Progenitor cell of endocrine pancreas (in vitro differentiated cells): ENCODE results near the gene ABCC8. TPM values are rescaled to one million over a fixed set of nuclear protein-coding genes. Genes with fewer than 3 reads are reported as not detected.

Source experiments
- DNase-seq: peaks from one replicate; pipeline ENCODE4 v3.0.0; 2021; ENCODE audit warnings: low spot score; ENCODE audit not compliant: unreplicated experiment
- H3K27ac Mint-ChIP-seq: 2 replicates; pipeline ENCODE4 v1.8.0; 2021; ENCODE audit warnings: mild to moderate bottlenecking, moderate library complexity, mixed read lengths
- H3K27me3 Mint-ChIP-seq: 2 replicates; pipeline ENCODE4 v1.8.0; 2021; ENCODE audit warnings: mixed read lengths
- H3K36me3 Mint-ChIP-seq: 2 replicates; pipeline ENCODE4 v1.8.0; 2022; ENCODE audit warnings: mixed read lengths; ENCODE audit not compliant: insufficient read depth
- H3K4me1 Mint-ChIP-seq: 2 replicates; pipeline ENCODE4 v1.8.0; 2021; ENCODE audit warnings: low read depth, mixed read lengths
- H3K4me3 Mint-ChIP-seq: 2 replicates; pipeline ENCODE4 v1.8.0; 2021; ENCODE audit warnings: low read depth, mild to moderate bottlenecking, moderate library complexity, mixed read lengths
- H3K9me3 Mint-ChIP-seq: 2 replicates; pipeline ENCODE4 v1.8.0; 2021; ENCODE audit warnings: low read depth, mixed read lengths
- total RNA-seq: library from RNA; stranded (reverse); gene quantifications from 2 replicates; pipeline ENCODE4 v1.2.1, GENCODE V29; 2021
- TF ChIP-seq, protein P1 (sequence below): fragments of 200-600 bp; sonication (generic); IDR thresholded peaks from one replicate; pipeline ENCODE4 v1.5.0; 2021; ENCODE audit warnings: antibody characterized with exemption, mild to moderate bottlenecking; ENCODE audit not compliant: unreplicated experiment

ABCC8 gene
- total RNA-seq, 1 donor from 2014 or later, result 23.9 TPM

DNA sequence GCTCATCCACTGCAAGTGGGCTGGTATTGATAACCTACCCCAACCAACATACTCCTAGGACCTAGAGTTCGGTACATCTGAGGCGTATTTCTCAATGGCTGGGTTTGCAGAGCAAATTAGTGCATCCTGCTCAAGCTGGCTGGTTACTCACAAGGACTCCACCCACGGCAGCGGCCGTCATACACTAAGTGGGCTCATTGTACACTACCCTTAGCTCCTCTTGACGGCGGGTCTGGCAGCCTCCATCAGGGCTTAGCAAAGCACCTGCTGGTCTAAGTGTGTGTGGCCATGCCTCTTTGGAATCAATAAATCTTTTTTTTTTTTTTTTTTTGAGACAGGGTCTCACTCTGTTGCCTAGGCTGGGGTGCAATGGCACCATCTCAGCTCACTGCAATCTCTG, 68.0 kb downstream of the ABCC8 start:
- DNase-seq, result no peak
- Mint-ChIP-seq H3K4me3 (no peak overlapping the region), H3K27ac (no peak overlapping the region), H3K9me3 (peaks cover 3% of the 10 kb centered on the region), H3K27me3 (peaks cover 4% of the 10 kb centered on the region), H3K4me1 (peaks cover 12% of the 10 kb centered on the region), H3K36me3 (no peaks in the 10 kb centered on the region)
- TF ChIP-seq, protein P1, sequence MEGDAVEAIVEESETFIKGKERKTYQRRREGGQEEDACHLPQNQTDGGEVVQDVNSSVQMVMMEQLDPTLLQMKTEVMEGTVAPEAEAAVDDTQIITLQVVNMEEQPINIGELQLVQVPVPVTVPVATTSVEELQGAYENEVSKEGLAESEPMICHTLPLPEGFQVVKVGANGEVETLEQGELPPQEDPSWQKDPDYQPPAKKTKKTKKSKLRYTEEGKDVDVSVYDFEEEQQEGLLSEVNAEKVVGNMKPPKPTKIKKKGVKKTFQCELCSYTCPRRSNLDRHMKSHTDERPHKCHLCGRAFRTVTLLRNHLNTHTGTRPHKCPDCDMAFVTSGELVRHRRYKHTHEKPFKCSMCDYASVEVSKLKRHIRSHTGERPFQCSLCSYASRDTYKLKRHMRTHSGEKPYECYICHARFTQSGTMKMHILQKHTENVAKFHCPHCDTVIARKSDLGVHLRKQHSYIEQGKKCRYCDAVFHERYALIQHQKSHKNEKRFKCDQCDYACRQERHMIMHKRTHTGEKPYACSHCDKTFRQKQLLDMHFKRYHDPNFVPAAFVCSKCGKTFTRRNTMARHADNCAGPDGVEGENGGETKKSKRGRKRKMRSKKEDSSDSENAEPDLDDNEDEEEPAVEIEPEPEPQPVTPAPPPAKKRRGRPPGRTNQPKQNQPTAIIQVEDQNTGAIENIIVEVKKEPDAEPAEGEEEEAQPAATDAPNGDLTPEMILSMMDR, result no peak

DNA sequence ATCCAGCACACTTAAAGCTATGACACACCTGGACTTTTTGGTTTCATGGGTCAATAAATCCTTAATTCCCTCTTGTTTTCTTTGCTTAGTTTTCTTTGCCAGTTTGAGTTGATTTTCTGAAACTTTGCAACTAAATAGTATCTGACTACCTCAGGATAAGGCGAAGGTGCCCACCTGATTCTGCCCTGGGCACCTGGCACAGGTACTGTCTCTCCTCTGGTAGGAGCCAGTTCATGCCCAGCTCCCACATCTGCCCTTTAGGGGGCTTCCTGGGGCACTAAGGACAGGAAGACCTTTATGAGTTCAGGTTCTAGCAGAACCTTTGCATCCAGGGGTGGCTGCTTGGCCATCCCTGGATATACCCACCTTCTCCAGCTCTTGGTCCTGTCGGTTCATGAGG, 68.6 kb downstream of the ABCC8 start:
- Mint-ChIP-seq H3K36me3 (no peaks in the 10 kb centered on the region), H3K4me1 (peaks cover 6% of the 10 kb centered on the region), H3K27ac (no peak overlapping the region), H3K4me3 (no peak overlapping the region), H3K27me3 (peaks cover 4% of the 10 kb centered on the region), H3K9me3 (peaks cover 3% of the 10 kb centered on the region)
- TF ChIP-seq, protein P1, result no peak
- DNase-seq, result no peak

DNA sequence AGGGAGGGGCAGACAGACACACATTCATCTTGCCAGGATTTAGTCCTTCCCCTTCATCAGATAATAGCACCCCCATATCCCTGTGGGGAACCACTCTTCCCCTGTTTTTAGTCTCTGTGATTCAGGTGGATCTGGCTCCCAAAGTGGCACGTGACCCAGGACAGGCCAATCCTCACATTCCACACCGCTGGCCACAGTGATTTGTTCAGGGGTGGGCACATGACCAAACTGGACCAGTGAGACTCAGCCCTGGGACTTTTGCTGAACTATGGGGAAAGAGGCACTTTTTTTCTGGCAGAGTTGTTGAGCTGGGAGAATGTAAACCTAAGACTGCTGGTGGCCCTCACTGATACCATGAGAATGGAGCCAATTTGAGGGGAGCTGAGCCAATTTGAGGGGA, 69.1 kb downstream of the ABCC8 start:
- no peaks in the 10 kb centered on the region for H3K36me3 Mint-ChIP-seq

DNA sequence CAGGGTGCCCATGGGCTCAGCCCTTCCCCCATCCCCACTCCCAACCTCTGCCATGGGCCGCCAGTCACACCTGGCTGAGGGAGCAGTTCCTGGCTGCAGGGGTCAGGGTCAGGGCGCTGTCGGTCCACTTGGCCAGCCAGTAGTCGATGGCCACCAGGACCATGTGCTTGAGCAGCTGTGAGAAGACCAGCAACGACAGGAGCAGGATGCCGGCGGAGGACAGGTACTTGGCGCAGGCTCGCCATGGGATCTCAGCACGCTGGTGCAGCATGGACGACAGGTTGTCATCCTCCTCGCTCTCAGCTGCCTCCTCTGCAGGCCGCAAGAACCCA, 69.9 kb downstream of the ABCC8 start:
- DNase-seq, result no peak
- Mint-ChIP-seq H3K27me3 (peaks cover 4% of the 10 kb centered on the region), H3K27ac (no peak overlapping the region), H3K36me3 (no peaks in the 10 kb centered on the region), H3K4me1 (peaks cover 4% of the 10 kb centered on the region), H3K9me3 (peaks cover 3% of the 10 kb centered on the region), H3K4me3 (no peak overlapping the region)
- TF ChIP-seq, protein P1, result no peak

More for the DNA sequence above, 69.1 kb downstream of the ABCC8 start:
- Mint-ChIP-seq H3K4me3 (no peak overlapping the region), H3K4me1 (peaks cover 4% of the 10 kb centered on the region), H3K27ac (no peak overlapping the region), H3K27me3 (peaks cover 4% of the 10 kb centered on the region), H3K9me3 (peaks cover 3% of the 10 kb centered on the region)
- TF ChIP-seq, protein P1, result no peak
- no peak for DNase-seq

DNA sequence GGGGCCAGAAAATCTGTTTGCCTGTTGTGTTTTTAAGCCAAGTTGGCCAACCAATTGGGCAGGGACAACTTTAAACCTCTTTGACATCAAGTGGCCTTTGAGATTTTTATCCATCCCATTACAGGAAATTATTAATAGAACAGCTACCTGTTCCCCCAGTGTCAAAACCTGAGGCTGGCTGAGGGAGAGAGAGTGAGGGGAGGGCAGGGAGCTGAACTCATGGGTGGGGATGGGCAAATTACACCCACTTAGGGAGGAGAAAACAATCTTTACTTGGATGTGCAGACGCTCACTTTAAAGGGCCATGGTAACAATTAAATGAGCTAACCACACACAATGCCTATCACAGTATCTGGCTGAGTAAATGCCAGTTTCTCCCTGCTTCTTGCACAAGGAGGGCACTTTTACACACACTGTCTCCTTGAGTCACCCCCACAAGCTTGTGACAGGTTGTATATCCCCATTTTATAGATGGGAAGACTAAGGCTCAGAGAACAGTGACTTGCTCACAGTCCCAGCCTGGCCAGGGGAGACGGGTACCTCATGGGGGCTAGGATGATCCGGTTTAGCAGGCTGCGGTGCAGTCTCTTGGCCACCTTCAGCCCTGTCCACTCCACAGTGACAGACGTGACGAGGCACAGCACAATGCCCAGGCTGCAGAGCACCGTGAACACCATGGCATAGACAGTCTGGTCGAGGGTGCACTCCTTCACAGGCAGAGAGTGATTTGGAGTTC, 70.4 kb downstream of the ABCC8 start:
- no peak overlapping the region for H3K27ac Mint-ChIP-seq
- peaks cover 4% of the 10 kb centered on the region for H3K4me1 Mint-ChIP-seq
- DNase-seq, result no peak
- H3K27me3 Mint-ChIP-seq, result peaks cover 4% of the 10 kb centered on the region
- TF ChIP-seq, protein P1, result no peak
- peaks cover 3% of the 10 kb centered on the region for H3K9me3 Mint-ChIP-seq
- H3K36me3 Mint-ChIP-seq, result no peaks in the 10 kb centered on the region
- no peak overlapping the region for H3K4me3 Mint-ChIP-seq
